ENCODE results near the gene PFKFB2.

DNA sequence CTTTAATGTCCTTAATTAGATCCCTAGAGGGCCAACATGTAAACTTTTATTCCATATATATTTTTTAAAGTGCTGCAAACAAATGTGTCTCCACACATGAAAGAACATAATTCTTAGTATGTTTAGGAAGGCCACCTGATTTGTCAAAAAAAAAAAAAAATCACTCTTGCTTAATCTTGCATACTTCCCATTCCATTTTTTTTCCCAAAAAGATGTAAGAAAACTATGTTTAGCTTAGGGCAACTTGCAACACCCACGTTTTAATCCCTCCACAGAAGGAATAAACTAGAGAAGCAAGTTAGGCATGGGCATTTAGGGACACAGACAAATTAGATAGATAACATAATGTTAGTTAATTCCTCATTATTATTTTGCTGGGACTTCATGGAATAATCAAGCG is 7.6 kb upstream of the PFKFB2 start:
- TF ChIP-seq, protein P1, sequence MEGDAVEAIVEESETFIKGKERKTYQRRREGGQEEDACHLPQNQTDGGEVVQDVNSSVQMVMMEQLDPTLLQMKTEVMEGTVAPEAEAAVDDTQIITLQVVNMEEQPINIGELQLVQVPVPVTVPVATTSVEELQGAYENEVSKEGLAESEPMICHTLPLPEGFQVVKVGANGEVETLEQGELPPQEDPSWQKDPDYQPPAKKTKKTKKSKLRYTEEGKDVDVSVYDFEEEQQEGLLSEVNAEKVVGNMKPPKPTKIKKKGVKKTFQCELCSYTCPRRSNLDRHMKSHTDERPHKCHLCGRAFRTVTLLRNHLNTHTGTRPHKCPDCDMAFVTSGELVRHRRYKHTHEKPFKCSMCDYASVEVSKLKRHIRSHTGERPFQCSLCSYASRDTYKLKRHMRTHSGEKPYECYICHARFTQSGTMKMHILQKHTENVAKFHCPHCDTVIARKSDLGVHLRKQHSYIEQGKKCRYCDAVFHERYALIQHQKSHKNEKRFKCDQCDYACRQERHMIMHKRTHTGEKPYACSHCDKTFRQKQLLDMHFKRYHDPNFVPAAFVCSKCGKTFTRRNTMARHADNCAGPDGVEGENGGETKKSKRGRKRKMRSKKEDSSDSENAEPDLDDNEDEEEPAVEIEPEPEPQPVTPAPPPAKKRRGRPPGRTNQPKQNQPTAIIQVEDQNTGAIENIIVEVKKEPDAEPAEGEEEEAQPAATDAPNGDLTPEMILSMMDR (conservative IDR thresholded peaks at IDR 0.05 in 1 of 2, IDR thresholded peaks at IDR 0.05 in 1 of 2; ENCODE audit: extremely low read depth in 1 of 2, insufficient read depth in 1 of 2, low read depth in 1 of 2, low read length in 2 of 2): no peak
- TF ChIP-seq EZH2 (IDR thresholded peaks at IDR 0.05; ENCODE audit: borderline replicate concordance, low read length): no peak
